Suppressor macrophage treated with lipopolysaccharide for 1 hour (primary cell): ENCODE measurements around the gene MFN1.

ENCODE experiments used
- DNase-seq, 3 donors: peaks; one replicate each; pipeline ENCODE4 v3.0.0-alpha.2; 2020 to 2022

MFN1 gene

DNA sequence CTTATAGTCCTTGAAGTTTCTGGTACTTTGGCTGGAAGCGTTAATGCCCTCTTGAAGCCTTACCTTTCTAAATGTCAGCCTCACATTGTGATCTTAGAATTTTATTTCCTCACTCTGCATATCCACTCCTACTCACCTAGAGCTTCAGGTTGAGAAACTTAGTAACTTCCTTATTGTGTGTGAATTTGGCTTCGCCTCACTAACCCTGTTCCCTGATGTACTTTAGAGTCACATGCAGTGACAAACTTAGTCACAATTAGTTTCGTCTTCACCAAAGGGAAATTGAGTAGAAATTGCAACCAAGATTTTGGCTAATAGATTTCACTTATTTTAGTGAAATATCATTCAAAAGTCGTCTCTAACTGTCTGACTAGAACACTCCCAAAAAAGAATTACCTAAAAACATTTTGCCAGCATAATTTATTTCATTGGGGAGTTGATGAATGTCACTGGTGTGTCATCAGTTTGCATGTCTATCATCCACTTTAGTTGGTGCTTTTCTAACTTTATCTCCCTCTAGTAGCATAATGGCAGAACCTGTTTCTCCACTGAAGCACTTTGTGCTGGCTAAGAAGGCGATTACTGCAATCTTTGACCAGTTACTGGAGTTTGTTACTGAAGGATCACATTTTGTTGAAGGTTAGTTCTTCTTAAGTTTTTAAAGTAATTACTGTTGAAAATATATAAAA is 960 bp downstream of the MFN1 start:
- peak; percentile 68 to 84 (median 74) for DNase-seq

GRCh38 chr3:179355996-179356395 is 8.5 kb downstream of the MFN1 start:
- DNase-seq: no peak

- no peak for DNase-seq
Measured at GRCh38 chr3:179363332-179363731, 15.8 kb downstream of the MFN1 start.

- DNase-seq: no peak
Measured at GRCh38 chr3:179369621-179370020, 22.1 kb downstream of the MFN1 start.

DNA sequence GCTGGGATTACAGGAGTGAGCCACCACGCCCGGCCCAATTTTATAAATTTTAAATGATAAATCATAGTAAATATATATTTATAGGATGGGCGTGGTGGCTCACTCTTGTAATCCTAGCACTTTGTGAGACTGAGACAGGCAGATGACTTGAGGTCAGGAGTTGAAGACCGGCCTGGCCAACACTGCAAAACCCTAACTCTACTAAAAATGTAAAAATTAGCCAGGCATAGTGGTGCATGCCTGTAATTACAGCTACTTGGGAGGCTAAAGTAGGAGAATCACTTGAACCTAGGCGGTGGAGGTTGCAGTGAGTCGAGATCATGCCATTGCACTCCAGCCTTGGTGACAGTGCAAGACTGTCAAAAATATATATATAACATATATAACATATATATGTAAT is 26.4 kb downstream of the MFN1 start:
- no peak for DNase-seq

DNA sequence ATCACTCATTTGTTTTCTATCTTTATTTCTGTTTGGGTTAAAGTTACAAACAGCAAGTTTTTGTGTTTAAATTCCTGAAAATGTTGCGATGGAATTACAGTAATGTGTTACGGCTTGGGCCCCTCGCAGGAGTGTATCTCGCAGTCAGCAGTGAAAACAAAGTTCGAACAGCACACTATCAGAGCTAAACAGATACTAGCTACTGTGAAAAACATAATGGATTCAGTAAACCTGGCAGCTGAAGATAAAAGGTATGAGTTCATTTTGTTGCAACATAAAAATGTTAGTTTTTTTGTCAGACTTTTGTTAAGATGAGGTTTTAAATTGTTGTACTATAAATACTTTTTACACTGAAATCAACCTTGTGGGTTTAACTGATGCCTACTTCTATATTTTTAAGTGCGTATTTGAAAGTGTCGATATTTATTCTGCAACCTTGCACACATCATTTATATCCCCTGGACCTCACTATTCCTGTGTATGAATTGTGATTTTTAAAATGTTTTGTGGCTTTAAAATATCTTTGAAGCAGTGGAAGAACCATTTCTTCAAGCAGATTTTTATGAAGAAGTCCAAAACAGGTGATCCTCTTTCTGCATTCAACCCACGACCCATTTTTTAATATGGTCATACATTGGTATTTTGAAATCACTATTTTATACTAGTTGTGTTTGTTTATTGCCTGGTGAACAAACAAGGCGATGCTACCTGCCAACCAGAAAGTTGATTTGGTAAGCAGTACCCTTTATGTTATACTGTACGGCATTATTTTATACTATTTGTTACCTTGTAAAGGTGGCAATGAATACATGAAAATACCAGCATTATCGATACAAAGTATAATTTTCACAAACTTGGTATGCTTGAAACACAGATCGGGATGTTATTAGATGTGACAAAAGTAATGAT is 27.8 kb downstream of the MFN1 start:
- no peak for DNase-seq

DNA sequence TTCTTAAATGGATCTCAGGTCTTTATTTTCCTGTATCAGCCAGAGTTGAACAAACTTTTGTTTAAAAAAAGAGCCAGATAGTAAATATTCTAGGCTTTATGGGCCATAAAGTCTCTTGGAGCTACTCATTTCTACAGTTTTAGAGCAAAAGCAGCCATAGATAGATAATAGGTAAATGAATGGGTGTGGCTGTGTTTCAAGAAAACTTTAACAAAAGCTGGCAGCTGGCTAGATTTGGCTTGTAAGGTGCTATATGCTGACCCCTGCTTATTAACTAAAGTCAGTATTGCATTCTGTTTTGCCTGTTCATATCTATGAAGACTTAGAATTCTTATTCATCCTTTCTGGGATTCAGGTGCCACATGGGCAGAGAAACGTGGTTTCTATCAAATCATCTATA is 29.0 kb downstream of the MFN1 start:
- no peak for DNase-seq

- no peak for DNase-seq
Measured at GRCh38 chr3:179391906-179392305, 44.4 kb downstream of the MFN1 start.

GRCh38 chr3:179398574-179399231 is 51.2 kb downstream of the MFN1 start:
- no peak for DNase-seq

DNA sequence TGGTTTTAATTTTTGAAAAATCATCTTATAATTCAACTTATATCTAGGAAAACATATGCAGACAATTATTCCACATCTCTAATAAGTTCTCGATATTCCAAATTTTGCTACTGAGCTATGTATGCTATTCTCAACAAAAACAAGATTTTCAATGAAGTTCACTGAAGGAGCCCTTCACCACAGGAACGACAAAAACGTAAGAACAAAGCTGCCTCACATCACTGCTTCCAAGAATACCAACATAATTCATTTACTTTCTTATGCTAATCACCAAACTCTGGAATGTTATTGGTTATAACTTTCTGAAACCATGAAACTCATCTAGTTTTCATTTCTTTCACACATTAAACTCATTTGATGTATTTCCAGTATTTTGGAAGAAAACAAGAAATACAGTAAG is 54.1 kb downstream of the MFN1 start:
- DNase-seq: no peak

DNA sequence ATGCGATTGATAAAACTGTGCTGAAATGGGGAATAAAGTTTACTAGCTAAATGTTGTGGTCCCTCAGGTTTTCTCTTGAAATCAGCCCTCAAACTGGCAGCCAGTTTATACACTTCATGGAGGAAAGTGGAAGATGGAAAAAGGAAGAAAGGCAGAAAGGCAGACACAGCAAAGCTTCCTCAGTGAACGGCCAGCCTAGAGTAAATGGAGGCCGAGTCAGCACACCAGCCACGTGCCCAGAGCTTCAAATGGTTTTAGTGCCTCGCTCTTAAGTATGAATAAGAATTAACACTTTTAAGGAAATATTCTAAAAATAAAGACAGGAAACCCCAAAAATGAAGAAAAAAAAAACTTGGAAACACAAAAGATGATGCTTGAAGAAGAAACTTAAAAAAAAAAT is 55.5 kb downstream of the MFN1 start:
- peak in 2 of 3 donors; percentile 12 to 22 for DNase-seq

DNA sequence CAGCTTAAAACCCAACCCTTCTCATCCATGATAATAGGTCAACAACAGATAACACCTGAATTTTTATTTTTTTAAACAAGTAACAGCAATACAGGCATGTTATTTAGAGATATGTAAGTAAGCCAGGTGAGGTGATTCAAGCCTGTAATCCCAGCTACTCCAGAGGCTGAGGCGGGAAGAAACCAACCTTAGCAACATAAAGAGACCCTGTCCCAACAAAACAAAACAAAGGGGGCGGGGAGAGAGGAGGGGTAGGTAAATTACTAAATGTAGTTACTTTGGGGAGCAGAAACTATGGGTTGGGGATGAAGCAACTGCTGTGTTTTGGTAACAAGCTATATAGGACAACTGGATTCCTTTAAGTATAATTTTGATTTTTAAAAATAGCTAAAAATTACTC is 56.8 kb downstream of the MFN1 start:
- DNase-seq: no peak

- peak in 2 of 3 donors; percentile 14 to 21 for DNase-seq
Measured at GRCh38 chr3:179410331-179410730, 62.8 kb downstream of the MFN1 start.

- DNase-seq: no peak
Measured at GRCh38 chr3:179410999-179411398, 63.5 kb downstream of the MFN1 start.

GRCh38 chr3:179414804-179415203 is 67.3 kb downstream of the MFN1 start:
- DNase-seq: no peak

- no peak for DNase-seq
Measured at GRCh38 chr3:179415377-179415776, 67.9 kb downstream of the MFN1 start.

DNA sequence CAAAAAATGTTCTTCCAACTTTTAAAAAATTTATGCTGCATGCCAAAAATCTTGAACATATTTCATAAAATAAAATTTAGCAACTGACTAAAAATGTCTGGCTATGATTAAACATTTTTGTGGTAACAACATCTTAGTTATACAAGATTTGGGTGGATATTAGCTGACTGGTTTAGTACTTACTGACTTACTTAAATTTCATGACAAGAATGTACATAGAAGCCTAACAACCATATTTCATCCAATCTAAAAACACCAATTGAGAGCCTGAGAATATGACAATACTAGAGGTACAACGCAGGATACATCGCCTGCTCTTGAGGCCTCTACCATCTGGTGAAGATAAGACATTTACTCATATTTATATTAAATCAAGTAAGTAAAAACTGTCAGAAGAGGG is 69.2 kb downstream of the MFN1 start:
- no peak for DNase-seq

GRCh38 chr3:179418610-179419009 is 71.1 kb downstream of the MFN1 start:
- no peak for DNase-seq

DNA sequence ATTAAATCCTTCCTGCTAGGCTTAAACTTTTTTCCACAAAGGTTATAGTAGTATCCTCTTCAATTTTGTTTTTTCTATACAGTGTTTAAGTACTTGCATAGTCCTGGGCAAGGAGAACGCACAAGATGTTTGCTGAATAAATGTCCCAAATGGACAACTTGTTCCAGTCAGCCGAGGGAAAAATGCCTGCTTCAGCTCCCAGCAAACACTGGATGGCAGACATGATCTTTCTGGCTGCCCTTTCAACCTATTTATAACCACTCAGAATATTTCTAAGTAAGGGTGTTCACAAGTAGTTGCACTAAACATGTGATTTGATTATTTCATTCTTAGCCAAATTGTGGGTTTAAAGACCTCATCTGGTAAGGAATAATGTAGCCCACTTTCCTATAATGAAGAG is 74.0 kb downstream of the MFN1 start:
- DNase-seq: peak; percentile 39 to 60 (median 43)

DNA sequence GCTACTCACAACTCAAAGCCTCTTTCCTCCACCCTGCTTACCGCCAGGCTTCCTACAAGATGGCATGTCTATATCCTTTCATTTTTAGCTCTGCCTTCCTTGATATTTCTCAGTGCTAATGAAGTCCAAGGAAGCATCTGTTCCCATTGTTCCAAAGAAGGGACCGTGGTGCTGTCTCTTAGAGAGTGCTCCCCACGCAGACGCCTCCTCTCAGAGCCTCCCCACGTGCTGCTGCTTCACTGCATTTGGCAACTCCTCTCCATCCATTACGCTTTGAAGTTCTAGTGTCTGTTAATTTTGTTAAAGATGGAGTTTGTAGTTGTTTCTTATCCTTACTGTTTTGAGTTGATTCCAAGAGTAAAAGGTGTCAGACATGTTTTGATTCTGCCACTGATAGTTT is 77.6 kb downstream of the MFN1 start:
- no peak for DNase-seq

- no peak for DNase-seq
Measured at GRCh38 chr3:179428876-179429548, 81.5 kb downstream of the MFN1 start.

DNA sequence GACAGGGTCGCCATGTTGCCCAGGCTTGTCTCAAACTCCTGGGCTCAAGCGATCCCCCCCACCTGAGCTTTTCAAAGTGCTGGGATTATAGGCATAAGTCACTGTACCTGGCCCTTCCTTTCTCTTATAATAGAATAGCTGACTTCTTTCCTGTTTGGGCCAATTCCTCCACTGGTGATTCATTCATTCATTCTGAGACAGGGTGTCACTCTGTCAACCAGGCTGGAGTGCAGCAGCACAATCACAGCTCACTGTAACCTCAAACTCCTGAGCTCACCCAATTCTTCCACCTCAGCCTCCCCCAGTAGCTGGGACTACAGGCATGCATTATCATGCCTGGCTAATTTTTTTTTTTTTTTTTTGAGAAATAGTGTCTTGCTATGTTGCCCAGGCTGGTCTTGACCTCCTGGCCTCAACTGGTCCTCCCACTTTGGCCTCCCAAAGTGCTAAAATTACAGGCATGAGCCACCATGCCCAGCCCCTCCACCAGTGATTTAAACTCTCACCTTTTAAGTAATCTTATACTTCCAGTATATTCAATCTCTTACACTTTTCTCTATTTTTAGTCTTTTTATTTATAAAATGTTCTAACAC is 82.9 kb downstream of the MFN1 start:
- DNase-seq: no peak

DNA sequence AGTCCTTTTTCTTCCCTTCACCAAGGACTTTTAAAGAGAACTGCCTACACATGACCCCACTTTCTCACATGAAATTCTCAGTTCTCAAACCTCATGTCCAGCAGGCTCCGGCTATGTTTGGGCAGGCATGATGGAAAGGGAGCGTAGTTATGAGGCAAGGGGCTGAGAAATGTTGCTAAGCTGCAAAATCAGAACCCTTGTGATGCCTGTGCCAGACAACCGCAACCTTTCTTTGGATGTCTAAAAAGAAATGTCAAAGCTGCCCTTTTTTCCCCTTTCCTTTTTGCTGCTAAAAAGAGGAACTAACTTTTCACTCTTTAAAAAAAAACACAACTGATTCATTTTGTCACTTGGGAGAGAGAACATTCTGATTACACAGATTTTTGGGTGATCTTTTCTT is 84.5 kb downstream of the MFN1 start:
- DNase-seq: peak; percentile 67 to 88 (median 74)
